IMR-90 (cell line): ENCODE measurements around the gene KCNQ1. TPM values are rescaled to one million over a fixed set of nuclear protein-coding genes. Genes with fewer than 3 reads are reported as not detected.

Experiments
- ATAC-seq: fragments of 200-7000 bp; cut with Tn5 transposase; 2 replicates; pipeline ENCODE4 v1.9.1; 2020; ENCODE audit warnings: low read depth, mild to moderate bottlenecking, moderate library complexity
- BruUV-seq: library from RNA; stranded (reverse); fragments of 400-500 nt; replicated peaks from 2 replicates; lab custom pipeline; 2021; lab: Mats Ljungman, UMichigan
- CTCF ChIA-PET: fragments of 300-600 bp; formaldehyde crosslinking; extraction: SDS; loops from one replicate; lab custom pipeline; 2021; ENCODE audit warnings: antibody characterized with exemption; lab: Yijun Ruan, JAX
- POLR2A ChIA-PET: fragments of 300-600 bp; sonication (Branson Sonifier 250); formaldehyde crosslinking; loops from one replicate; lab custom pipeline; 2022; ENCODE audit warnings: antibody characterized with exemption; ENCODE audit not compliant: unreplicated experiment; lab: Charles Lee
- DNase-seq: peaks from one replicate; pipeline ENCODE4 v3.0.0; 2013
- H2AFZ ChIP-seq: replicated peaks from 2 replicates; pipeline ENCODE3; 2013; ENCODE audit warnings: low read length, mild to moderate bottlenecking; ENCODE audit not compliant: poor library complexity
- H2AK5ac ChIP-seq: 2 replicates; pipeline ENCODE4 v1.6.1; 2013; ENCODE audit warnings: low read depth, low read length, inconsistent platforms
- H2AK9ac ChIP-seq: replicated peaks from 2 replicates; pipeline ENCODE3; 2013; ENCODE audit warnings: mild to moderate bottlenecking, low read depth, low read length, moderate library complexity; ENCODE audit not compliant: poor library complexity
- H2BK120ac ChIP-seq: 2 replicates; pipeline ENCODE4 v1.6.1; 2013; ENCODE audit warnings: low read depth, low read length, inconsistent platforms
- H2BK15ac ChIP-seq: 3 replicates; pipeline ENCODE4 v1.6.1; 2013; ENCODE audit warnings: low read depth, low read length, inconsistent platforms
- H2BK20ac ChIP-seq: 2 replicates; pipeline ENCODE4 v1.6.1; 2013; ENCODE audit warnings: low read depth, mild to moderate bottlenecking, inconsistent platforms, low read length, moderate library complexity
- H2BK5ac ChIP-seq: 2 replicates; pipeline ENCODE4 v1.6.1; 2013; ENCODE audit warnings: mild to moderate bottlenecking, low read depth, low read length, inconsistent platforms; ENCODE audit not compliant: poor library complexity, severe bottlenecking
- H3K14ac ChIP-seq: replicated peaks from 2 replicates; pipeline ENCODE4 v1.6.1; 2013; ENCODE audit warnings: low read depth, low read length, inconsistent platforms
- H3K18ac ChIP-seq: 2 replicates; pipeline ENCODE4 v1.6.1; 2013; ENCODE audit warnings: low read depth, low read length, control low read depth
- H3K23ac ChIP-seq: 2 replicates; pipeline ENCODE4 v1.6.1; 2013; ENCODE audit warnings: low read depth, low read length, inconsistent platforms
- H3K27ac ChIP-seq: 2 replicates; pipeline ENCODE4 v1.5.1; 2013; ENCODE audit warnings: mild to moderate bottlenecking, control low read depth, low read length; ENCODE audit not compliant: insufficient read depth
- H3K27me3 ChIP-seq: 2 replicates; pipeline ENCODE4 v1.6.1; 2013; ENCODE audit warnings: low read length; ENCODE audit not compliant: control insufficient read depth, insufficient read depth
- H3K36me3 ChIP-seq: 2 replicates; pipeline ENCODE4 v1.6.1; 2013; ENCODE audit warnings: low read length, mixed read lengths; ENCODE audit not compliant: control insufficient read depth, insufficient read depth
- H3K4ac ChIP-seq: 2 replicates; pipeline ENCODE4 v1.6.1; 2013; ENCODE audit warnings: low read depth, low read length, inconsistent platforms
- H3K4me1 ChIP-seq: 2 replicates; pipeline ENCODE4 v1.6.1; 2013; ENCODE audit warnings: low read length, mixed read lengths; ENCODE audit not compliant: control insufficient read depth, insufficient read depth
- H3K4me2 ChIP-seq: 2 replicates; pipeline ENCODE4 v1.6.1; 2013; ENCODE audit warnings: low read depth, mild to moderate bottlenecking, control low read depth, low read length, moderate library complexity
- H3K4me3 ChIP-seq: 2 replicates; pipeline ENCODE4 v1.5.1; 2013; ENCODE audit warnings: low read depth, mild to moderate bottlenecking, control low read depth, low read length, moderate library complexity; ENCODE audit not compliant: insufficient read depth
- H3K56ac ChIP-seq: 2 replicates; pipeline ENCODE4 v1.6.1; 2013; ENCODE audit warnings: low read length, inconsistent platforms; ENCODE audit not compliant: insufficient read depth; ENCODE audit errors: extremely low read depth
- H3K79me1 ChIP-seq, 2 experiments: 2 replicates each; pipeline ENCODE4 v1.6.1; 2013; ENCODE audit warnings: low read length in 2 of 2, inconsistent platforms in 1 of 2, low read depth in 1 of 2
- H3K9ac ChIP-seq: 2 replicates; pipeline ENCODE4 v1.6.1; 2013; ENCODE audit warnings: low read depth, low read length, control low read depth
- H3K9me1 ChIP-seq: 2 replicates; pipeline ENCODE4 v1.6.1; 2013; ENCODE audit warnings: low read length, inconsistent platforms; ENCODE audit not compliant: insufficient read depth
- H3K9me3 ChIP-seq: 2 replicates; pipeline ENCODE4 v1.6.1; 2013; ENCODE audit warnings: low read length; ENCODE audit not compliant: control insufficient read depth, insufficient read depth
- H4K20me1 ChIP-seq: 2 replicates; pipeline ENCODE4 v1.6.1; 2013; ENCODE audit warnings: low read length, inconsistent platforms; ENCODE audit not compliant: insufficient read depth
- H4K5ac ChIP-seq: 2 replicates; pipeline ENCODE4 v1.6.1; 2013; ENCODE audit warnings: mild to moderate bottlenecking, low read depth, low read length, control low read depth
- H4K8ac ChIP-seq, 2 experiments: 2 replicates each; pipeline ENCODE4 v1.6.1; 2013; ENCODE audit warnings: low read depth in 2 of 2, low read length in 2 of 2, control low read depth in 1 of 2, inconsistent platforms in 1 of 2
- H4K91ac ChIP-seq: 2 replicates; pipeline ENCODE4 v1.6.1; 2013; ENCODE audit warnings: low read depth, low read length, inconsistent platforms; ENCODE audit not compliant: insufficient read depth
- BHLHE40 ChIP-seq: fragments of 150-350 bp; IDR thresholded peaks from 2 replicates; pipeline ENCODE4 v1.6.1; 2016; ENCODE audit warnings: mild to moderate bottlenecking, low read depth, low read length
- CEBPB ChIP-seq: IDR thresholded peaks from 2 replicates; pipeline ENCODE4 v1.6.1; 2012; ENCODE audit warnings: low read depth, low read length, improper control_type of control experiment
- CHD1 ChIP-seq: IDR thresholded peaks from 2 replicates; pipeline ENCODE4 v1.6.1; 2012; ENCODE audit warnings: low read depth, low read length, improper control_type of control experiment
- FOS ChIP-seq: fragments of 150-350 bp; IDR thresholded peaks from 2 replicates; pipeline ENCODE4 v1.6.1; 2016; ENCODE audit warnings: low read depth, low read length
- MAZ ChIP-seq: IDR thresholded peaks from 2 replicates; pipeline ENCODE4 v1.6.1; 2012; ENCODE audit warnings: low read depth, mild to moderate bottlenecking, low read length, improper control_type of control experiment, moderate library complexity, borderline replicate concordance
- MXI1 ChIP-seq: IDR thresholded peaks from 2 replicates; pipeline ENCODE4 v1.6.1; 2012; ENCODE audit warnings: low read depth, mild to moderate bottlenecking, low read length, moderate library complexity, borderline replicate concordance
- NFE2L2 ChIP-seq: fragments of 150-350 bp; IDR thresholded peaks from 2 replicates; pipeline ENCODE4 v1.6.1; 2016; ENCODE audit warnings: low read depth, mild to moderate bottlenecking, low read length
- RCOR1 ChIP-seq: IDR thresholded peaks from 2 replicates; pipeline ENCODE4 v1.6.1; 2012; ENCODE audit warnings: mild to moderate bottlenecking, low read length, improper control_type of control experiment; ENCODE audit not compliant: insufficient replicate concordance
- RFX5 ChIP-seq: IDR thresholded peaks from 2 replicates; pipeline ENCODE4 v1.8.0; 2012; ENCODE audit warnings: low read depth, mild to moderate bottlenecking, low read length, moderate library complexity
- SMC3 ChIP-seq: fragments of 150-350 bp; IDR thresholded peaks from 2 replicates; pipeline ENCODE4 v1.6.1; 2016; ENCODE audit warnings: low read depth, mild to moderate bottlenecking, antibody characterized with exemption, low read length, moderate library complexity
- WGBS, 2 experiments: methylation state at CpG; one replicate each; pipeline versions ENCODE4 v1.1.5 to v1.1.7; 2013; ENCODE audit warnings: missing lambda C conversion rate in 2 of 2; ENCODE audit not compliant: insufficient read length in 1 of 2; ENCODE audit errors: extremely low coverage in 2 of 2; 5-methylcytosine and 5-hydroxymethylcytosine counted together
- dilution Hi-C: fragments of 300-500 bp; cut with HindIII; formaldehyde crosslinking; loops from one replicate; pipeline ENCODE4 v1.14.3; 2018; ENCODE audit warnings: low sequenced_read_pairs; ENCODE audit not compliant: unreplicated experiment
- in situ Hi-C: fragments of 300-500 bp; cut with MboI; formaldehyde crosslinking; loops from 3 replicates; pipeline ENCODE4 v1.14.3; 2019; ENCODE audit warnings: low sequenced_read_pairs, inconsistent platforms, mixed read lengths
- intact Hi-C: fragments of 100-400 bp; cut with micrococcal nuclease; formaldehyde crosslinking; loops from 2 replicates; pipeline ENCODE4 v1.10.0; 2022
- polyA plus RNA-seq, 3 experiments: library from polyadenylated mRNA; depleted of rRNA; stranded (reverse); fragments of >200 nt; gene quantifications; 2 replicates each; pipeline ENCODE4 v1.2.3, GENCODE V29; 2012; ENCODE audit warnings: low replicate concordance in 1 of 3
- total RNA-seq: library from RNA; depleted of rRNA; stranded (reverse); fragments of >200 nt; gene quantifications from 2 replicates; pipeline ENCODE4 v1.2.3, GENCODE V29; 2012
- TF ChIP-seq, protein P1 (sequence below): conservative IDR thresholded peaks from 2 replicates; pipeline ENCODE4 v1.5.1; 2012; ENCODE audit warnings: mild to moderate bottlenecking, low read depth, low read length, improper control_type of control experiment

Gene KCNQ1
- total and polyA plus RNA-seq, 2 of the 4 experiments (the other 2 are of a cell fraction): 0.07 TPM; not detected in 1

DNA sequence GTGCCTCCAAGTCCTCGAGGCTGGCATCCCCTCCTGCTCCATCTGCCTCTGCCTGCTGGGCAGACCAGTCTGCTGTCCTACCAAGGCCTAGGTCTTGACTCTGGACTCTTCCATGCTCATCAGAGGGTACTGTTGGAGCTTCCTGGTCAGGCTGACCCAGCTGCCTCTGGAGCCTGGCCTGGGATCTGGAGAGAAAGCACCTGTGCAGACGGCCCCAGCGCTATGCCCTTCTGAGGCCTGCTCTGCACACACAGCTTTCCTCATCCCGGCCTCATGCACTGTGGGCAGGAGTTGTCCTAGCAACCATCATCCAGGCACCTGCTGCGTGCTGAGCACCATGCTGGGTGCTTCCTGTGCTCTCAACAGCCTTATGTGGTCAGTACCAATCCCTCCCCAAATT, 369.9 kb downstream of the KCNQ1 start (continued):
- TF ChIP-seq, protein P1, sequence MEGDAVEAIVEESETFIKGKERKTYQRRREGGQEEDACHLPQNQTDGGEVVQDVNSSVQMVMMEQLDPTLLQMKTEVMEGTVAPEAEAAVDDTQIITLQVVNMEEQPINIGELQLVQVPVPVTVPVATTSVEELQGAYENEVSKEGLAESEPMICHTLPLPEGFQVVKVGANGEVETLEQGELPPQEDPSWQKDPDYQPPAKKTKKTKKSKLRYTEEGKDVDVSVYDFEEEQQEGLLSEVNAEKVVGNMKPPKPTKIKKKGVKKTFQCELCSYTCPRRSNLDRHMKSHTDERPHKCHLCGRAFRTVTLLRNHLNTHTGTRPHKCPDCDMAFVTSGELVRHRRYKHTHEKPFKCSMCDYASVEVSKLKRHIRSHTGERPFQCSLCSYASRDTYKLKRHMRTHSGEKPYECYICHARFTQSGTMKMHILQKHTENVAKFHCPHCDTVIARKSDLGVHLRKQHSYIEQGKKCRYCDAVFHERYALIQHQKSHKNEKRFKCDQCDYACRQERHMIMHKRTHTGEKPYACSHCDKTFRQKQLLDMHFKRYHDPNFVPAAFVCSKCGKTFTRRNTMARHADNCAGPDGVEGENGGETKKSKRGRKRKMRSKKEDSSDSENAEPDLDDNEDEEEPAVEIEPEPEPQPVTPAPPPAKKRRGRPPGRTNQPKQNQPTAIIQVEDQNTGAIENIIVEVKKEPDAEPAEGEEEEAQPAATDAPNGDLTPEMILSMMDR: no peak
- TF ChIP-seq MAZ (no peak), FOS (no peak)

DNA sequence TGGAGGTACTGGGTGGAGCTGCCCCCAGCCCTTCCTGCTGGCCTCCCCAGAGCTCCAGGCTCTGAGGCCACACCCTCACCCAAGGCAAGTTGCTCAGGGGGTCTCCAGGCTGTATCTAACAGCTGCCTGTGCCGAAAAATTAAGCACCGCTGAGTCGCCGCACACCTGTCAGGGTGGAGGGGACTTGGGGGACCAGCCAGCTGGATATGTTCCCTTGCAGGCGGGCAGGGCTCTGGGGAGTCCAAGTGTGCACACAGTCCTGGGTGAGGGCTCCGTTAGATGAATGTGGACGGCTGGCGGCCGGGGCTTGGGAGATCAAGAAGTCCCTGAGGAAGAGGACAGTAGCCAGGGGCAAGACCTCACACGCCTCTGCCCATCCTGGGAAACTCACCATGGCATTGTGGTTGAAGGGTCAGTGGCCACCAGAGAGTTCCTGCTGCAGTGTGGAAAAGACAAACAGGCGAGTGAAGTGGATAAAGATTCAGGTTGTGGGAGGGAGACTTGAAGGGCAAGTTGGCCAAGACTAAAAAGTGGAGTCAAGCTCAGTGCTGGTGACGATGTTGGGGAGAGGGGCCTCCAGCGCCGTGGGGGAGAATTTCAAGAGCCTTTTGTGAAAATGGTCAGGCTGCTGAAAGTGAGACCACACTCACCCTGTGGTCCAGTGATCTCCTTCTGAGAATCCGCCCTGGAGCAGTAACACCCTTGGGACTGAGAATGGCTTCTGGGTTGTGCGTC, 371.1 kb downstream of the KCNQ1 start:
- ChIA-PET POLR2A (no interaction called here), CTCF (no interaction called here)
- Histone ChIP-seq H3K4ac (no peak overlapping the region), H4K20me1 (no peaks in the 10 kb centered on the region), H4K91ac (no peak overlapping the region), H3K4me1 (peaks cover 21% of the 10 kb centered on the region), H3K23ac (no peak overlapping the region), H3K9me3 (peaks cover 10% of the 10 kb centered on the region), H2AK9ac (no peak overlapping the region), H3K56ac (no peak overlapping the region), H3K9me1 (peaks cover 6% of the 10 kb centered on the region), H3K27me3 (no peaks in the 10 kb centered on the region), H3K18ac (no peak overlapping the region), H2AK5ac (0 out of 2 replicates have a peak overlapping the region, but pooled peaks have one; percentile 15), H3K79me1 (no peaks in the 10 kb centered on the region), H3K36me3 (no peaks in the 10 kb centered on the region), H3K4me3 (no peak overlapping the region), H3K14ac (no peak overlapping the region), H2AFZ (no peak overlapping the region), H3K9ac (no peak overlapping the region), H3K4me2 (no peak overlapping the region), H4K8ac (no peak overlapping the region), H3K27ac (no peak overlapping the region), H4K5ac (no peak overlapping the region), H2BK20ac (0 out of 2 replicates have a peak overlapping the region, but pooled peaks have one; percentile 70), H2BK5ac (no peak overlapping the region), H2BK120ac (no peak overlapping the region), H2BK15ac (no peak overlapping the region)
- ATAC-seq (no peak), DNase-seq (no peak)
- dilution Hi-C loops: no loop called here
- intact Hi-C loops: no loop called here
- BruUV-seq: no TSS peak
- in situ Hi-C loops: no loop called here
- 83% methylated on average over 11 of the region's 16 CpGs; no CpG with 5 or more reads in 1 of the 2 experiments for WGBS, 2 experiments
- TF ChIP-seq RFX5 (no peak), NFE2L2 (no peak), MXI1 (no peak), RCOR1 (no peak), BHLHE40 (no peak), CEBPB (no peak), MAZ (no peak), CHD1 (no peak), SMC3 (no peak)
- TF ChIP-seq, protein P1: no peak
